ENCODE data around the gene NR1D2.
A peak's percentile ranks its signal among the peaks of the same experiment; 100 is the strongest.
"Not testable (repeated sequence)": the region's sequence is repeated elsewhere in the genome, so short reads cannot be mapped to it uniquely, and the experiment has no call there.

Gene NR1D2

DNA sequence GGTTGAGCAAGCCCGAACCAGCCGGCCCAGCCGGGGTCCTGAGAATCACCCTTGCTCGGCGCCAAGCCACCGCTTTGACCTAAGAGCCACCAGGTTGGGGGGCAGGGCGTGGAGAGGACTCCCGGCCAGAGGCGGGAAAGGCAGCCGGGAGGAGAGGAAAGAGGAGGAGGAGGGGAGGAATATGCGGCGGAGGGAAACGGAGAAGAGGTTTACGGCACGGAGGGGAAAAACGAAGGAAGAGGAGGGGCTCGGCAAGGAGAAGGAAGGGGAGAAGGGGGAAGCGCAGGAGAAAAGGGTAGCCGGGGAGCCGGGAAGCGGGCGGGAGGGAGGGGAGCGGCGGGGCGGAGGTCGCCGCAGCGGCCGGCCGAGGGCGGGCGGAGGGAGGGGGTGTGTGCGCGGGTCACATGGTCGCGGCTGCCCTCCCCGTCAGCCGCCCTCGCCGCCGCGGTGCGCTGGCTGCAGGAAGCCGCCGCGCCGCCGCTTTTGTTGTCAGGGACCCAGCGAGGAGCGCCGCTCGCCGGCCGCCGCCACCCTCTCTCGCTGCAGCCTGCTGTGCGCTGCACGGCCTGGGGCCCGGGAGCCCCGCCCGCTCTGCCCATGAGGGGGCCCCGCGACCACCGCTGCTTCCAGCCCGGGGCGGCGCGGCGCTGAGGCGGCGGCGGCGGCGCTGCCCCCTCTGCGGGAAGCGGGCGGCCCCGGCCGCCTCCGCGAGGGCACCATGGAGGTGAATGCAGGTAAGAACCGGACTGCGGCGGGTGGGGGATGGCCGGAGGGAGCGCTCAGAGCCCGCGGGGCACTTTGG, at the start of gene NR1D2:
Gene NR1D2, plus strand, starts transcription at position 426 of the 802 bp plus-strand sequence. Its CDS starts 293 bp downstream, at position 719.
- peak; percentile 54 for DNase-seq

DNA sequence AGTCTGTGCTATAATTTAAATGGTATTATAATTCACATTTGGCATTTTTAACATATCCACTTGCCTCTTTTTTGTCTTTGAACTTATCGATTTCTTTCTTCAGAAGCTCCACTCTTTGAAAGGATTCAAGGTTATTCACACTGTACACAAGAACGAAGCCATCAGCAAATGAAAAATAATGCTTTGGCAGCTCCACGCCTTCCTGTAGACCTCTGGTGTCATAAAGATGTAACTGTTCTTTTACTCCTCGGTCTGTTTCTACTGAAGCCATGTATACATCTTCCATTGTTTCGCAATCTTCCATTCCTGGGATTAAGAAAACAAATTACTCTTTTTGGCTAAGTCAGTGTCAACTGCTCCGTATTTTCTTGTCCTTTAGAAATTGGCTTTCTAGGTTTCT, 44.3 kb upstream of the NR1D2 start:
- no peak for DNase-seq

DNA sequence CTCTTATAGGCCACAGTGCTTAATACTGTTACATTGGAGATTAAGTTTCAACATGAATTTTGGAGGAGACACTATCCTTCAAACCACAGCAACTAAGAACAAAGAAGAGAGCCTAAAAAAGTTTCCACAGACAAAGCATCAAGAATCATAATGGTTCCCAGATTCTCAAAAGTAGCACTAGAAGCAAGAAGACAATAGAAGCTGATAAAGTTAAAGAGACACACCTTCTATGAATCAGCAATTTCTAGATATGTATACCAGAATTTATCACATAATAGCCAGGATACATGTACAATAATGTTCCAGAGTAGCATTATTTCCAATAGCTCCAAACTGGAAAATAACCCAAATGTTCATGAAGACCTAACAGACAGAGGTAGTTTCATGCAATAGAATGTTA, 40.5 kb upstream of the NR1D2 start:
- no peak for DNase-seq

DNA sequence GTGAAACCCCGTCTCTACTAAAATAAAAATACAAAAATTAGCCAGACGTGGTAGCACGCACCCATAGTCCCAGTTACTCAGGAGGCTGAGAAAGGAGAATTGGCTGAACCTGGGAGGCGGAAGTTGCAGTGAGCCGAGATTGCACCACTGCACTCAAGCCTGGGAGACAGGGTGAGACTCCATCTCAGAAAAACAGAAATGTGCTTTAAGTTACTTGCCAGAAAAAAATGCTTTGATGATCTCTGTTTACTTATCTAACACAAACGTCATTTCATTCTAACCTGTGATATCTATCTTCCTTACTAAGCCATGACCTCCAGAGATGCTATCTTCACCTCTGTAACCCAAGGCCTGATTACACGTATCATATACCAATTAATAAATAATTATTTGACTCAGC, 35.7 kb upstream of the NR1D2 start:
- no peak for DNase-seq

DNA sequence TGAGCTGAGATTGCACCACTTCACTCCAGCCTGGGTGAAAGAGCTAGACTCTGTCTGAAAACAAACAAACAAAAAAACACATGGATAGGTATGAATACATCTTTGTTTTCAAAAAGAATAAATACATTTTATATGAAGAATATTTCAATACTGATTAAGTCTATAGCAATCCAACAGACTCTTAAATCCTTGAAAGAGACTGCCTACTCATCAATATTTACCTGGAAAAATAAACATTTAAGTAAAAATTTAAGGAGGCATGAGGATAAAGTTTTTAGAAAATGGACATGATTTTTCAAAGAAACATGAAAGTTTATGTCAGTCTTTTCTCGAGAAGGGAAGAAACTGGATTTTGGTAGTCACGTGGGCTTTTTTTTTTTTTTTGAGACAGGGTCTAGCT, 33.7 kb upstream of the NR1D2 start:
- no peak for DNase-seq

DNA sequence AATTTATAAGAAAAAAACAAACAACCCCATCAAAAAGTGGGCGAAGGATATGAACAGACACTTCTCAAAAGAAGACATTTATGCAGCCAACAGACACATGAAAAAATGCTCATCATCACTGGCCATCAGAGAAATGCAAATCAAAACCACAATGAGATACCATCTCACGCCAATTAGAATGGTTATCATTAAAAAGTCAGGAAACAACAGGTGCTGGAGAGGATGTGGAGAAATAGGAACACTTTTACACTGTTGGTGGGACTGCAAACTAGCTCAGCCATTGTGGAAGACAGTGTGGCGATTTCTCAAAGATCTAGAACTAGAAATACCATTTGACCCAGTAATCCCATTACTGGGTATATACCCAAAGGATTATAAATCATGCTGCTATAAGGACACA, 32.8 kb upstream of the NR1D2 start:
- not testable (repeated sequence) for DNase-seq

DNA sequence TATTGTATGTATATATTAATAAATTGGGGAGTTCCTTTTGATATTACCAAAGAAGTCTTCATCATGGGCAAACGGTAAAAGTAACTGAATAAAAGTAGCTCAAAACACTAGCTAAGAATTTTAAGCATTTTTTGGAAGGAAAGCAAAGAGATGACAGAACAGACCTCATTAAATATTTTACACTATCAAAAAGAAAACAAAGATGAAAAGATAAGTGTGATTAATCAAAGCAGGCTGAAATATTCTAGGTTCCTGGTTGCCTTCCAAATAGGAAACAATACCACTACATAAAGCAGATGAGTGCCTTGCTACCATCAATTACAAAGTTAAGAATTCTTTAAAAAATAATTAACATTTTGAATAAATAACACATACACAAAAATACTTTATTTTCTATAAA, 31.9 kb upstream of the NR1D2 start:
- no peak for DNase-seq

DNA sequence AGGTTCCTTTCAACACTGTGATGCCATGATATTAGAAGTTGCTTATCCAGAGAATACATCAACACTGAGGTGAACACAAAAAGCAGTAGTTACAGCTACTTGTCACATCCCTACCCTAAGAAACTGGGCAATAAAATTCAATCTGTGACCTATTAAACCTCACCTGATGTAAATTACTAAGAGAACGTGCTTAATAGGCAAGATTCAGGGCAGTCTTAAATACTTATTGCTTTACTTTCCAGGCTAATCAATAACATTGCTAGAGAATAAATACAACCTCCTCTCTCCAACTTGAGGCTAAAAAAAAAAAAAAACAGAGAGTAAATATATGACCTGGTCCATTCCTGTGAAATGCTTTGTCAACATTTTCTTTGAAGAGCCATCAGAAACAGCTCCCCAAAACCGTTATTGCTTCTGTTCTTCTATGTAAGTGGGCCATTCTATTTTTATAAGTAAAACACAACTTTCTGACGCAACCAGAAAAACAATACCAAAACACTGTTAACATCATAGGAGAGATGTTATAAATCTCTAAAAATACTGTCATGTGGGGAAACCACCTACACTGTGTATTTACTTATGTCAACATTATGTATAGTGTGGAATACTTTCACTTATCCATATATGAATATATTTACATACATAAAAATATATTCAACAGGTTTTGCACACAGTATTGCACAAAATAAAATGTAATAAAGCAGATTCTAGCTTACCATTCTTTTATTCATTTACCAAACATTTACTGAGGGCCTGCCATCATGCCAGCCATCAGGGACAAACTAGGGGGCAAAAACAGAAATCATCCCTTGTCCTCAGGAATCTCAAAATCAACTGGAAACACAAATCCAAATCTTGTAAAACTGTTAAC, 31.0 kb upstream of the NR1D2 start:
- no peak for DNase-seq

DNA sequence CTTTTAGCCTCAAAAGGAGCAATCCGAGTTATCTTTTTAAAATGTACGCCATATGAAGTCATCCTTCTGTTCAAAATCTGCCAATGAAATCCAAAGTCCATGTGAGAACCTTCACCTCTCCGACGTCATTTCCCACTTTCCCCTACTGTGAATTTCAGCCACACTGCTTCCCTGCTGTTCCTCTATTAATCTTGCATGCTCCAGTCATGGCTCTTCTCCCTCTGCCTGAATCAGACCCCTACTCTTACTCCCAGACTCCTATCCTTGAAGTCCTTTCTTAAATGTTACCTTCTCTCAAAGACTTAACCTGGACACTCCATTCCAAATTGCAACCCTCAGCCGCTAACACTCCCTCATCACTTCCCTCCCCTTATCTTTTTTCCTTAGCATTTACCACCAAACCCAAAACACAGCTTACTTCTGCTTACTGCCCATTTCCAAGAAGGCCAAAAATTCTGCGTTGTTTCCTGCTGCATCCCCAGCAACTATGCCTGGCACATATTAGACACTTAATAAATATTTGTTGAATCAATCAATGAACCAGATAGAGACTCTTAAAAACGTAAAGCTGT, 29.5 kb upstream of the NR1D2 start:
- DNase-seq, result no peak

DNA sequence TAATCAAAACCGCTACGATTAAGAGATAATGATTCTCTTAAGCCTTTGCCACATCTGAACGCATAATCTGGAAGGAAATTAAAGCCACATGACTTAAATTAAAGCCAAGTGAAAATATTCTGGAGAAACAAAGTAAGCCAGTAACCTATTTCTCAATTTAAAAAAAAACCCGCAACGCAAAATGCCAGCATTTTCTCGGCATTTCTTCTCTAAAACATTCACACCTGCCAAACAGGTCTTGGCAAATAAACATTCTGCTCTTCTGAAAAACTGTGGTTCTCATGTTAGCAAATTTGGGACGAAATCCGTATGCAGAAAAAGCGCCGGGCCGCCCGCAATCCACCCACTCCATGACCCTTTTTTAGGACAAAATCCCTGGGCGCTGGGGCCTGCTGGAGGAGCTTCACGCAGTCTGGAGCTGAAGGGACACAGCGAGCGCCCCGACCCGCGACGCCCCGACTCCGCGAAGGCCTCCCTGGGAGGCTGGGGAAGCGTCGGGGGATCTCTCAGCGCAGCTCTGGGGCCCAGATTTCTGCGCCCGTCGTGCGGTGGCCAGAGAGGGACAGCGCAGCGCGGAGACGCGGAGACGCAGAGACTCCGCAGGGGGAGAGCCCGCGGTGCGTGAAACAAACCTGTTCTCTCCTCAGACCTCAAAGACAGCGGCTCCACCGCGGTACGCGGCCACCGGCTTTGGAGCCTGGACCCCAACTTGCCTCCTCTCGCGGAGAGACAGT, 28.8 kb upstream of the NR1D2 start:
- no peak for DNase-seq

DNA sequence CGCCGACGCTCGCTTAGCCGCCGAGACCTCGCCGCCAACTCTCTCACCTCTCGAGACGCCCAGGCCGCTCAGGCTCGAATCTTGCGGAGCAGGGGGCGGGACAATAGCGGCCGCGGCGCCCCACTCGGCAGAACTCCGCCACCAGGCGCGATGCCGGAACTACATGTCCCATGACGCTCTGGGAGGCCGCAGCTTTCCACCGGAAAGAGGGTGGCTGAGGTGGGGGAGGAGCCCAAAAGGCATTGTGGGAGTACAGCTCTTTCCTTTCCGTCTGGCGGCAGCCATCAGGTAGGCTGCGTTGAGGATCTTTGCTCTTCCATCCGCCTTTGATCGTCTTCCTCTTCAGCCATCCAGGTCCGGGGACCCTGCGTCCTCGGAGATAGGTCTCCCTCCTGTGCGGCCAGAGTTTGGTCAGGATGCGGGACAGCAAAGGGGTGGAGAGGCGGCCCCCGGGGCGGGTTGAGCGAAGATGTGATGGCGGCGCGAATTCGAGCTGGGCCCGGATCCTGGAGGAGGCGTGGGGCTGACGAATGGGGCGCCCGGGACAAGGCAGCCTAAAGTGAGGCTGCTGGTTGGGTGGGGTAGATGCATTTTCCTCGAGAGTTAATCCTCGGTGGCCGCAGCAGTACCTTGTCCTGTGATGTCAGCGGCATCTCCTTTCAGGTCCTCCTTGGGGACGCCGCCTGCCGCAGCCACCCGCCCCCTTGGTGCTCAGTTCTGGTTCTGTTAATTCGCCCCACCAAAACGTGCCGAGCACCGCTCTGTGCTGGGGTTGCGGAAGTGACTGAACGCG, 28.0 kb upstream of the NR1D2 start, which contains the start of the genes NKIRAS1 and RPL15:
Gene NKIRAS1, minus strand, starts transcription at position 105 of the 793 bp plus-strand sequence. CDS start 6,086 bp downstream, outside the sequence.
Gene RPL15, plus strand, starts transcription at position 247 of the 793 bp plus-strand sequence. CDS start 728 bp downstream, outside the sequence.
- DNase-seq, result peak; percentile 82

DNA sequence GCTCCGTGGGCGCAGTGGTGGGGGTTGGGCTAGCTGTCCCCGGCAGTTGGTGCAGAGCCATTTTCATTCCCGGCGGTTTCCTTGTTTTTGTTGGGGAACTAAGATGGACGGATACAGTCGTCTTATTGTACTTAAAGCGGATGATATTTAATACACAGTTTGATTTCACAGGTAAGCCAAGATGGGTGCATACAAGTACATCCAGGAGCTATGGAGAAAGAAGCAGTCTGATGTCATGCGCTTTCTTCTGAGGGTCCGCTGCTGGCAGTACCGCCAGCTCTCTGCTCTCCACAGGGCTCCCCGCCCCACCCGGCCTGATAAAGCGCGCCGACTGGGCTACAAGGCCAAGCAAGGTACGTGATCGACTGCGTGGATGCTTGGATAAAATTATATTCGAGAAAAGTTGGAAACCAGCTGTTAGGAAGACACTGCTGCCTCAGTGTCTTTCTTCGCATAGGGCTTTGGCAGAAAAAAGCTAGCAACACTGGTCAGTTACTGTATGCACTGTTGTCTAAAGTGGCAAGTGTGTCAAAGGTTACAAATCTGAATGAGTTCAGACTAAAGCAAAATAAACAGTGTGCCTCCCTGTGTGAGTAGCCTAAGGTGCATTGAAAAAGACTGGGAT, 27.3 kb upstream of the NR1D2 start:
- peak; percentile 23 for DNase-seq

DNA sequence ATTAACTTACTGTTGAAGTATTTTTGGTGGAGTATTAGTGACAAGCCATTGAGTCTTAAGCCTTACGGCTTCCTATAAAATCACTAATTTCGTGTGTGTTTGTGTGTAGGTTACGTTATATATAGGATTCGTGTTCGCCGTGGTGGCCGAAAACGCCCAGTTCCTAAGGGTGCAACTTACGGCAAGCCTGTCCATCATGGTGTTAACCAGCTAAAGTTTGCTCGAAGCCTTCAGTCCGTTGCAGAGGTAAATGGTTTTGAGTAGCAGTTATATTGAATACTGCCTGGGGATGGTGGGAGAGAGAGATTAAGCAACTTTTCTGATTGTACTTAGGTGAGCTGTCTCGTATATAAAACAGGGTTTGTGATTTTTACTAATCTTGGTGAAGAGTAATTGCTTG, 26.8 kb upstream of the NR1D2 start:
- DNase-seq, result not testable (repeated sequence)

DNA sequence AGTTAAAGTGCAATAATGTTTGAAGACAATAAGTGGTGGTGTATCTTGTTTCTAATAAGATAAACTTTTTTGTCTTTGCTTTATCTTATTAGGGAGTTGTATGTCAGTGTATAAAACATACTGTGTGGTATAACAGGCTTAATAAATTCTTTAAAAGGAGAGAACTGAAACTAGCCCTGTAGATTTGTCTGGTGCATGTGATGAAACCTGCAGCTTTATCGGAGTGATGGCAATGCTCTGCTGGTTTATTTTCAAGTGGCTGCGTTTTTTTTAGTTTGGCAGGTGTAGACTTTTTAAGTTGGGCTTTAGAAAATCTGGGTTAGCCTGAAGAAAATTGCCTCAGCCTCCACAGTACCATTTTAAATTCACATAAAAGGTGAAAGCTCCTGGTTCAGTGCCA, 25.5 kb upstream of the NR1D2 start:
- no peak for DNase-seq

DNA sequence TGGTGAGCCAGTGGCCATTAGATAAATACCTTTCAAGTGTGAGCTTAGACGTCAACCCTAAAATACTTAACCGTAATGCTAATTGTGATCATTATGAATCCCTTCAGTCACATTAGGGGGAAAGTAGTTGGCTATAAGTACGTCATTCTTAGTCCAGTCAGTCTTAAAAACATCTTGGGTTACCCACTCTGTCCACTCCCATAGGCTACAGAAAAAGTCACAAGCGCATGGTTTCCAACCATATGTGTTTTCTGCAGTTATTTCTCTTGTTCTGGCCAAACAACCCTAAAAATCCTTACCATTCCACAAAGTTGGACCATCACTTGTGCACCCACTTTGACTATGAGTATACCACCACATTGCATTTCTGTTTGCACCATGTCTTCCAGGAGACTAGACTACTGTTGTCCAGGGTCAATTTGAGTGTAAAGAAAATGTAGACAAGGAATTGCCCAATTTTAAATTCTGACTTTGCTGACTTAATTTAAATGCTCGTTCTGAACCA, 24.9 kb upstream of the NR1D2 start:
- no peak for DNase-seq

DNA sequence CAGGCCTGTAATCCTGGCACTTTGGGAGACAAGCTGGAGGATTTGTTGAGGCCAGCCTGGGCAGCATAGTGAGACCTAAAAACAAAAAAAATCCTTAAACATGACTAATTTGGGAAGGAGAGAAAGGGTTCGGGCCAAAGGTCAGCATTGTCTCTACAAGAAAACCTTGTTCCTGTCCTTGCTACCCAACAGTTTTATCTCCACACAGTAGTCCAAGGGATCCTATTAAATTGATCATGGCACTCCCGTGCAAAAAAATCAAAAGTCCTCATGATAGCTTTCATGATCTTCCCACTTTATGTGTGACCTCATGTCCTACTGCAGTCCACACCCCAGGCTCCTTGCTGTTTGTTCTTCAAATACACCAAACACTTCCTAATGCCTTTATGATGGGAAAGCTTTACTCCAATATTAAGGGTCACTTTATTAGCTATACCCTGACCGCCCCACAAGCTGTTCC, 24.0 kb upstream of the NR1D2 start:
- DNase-seq, result no peak

DNA sequence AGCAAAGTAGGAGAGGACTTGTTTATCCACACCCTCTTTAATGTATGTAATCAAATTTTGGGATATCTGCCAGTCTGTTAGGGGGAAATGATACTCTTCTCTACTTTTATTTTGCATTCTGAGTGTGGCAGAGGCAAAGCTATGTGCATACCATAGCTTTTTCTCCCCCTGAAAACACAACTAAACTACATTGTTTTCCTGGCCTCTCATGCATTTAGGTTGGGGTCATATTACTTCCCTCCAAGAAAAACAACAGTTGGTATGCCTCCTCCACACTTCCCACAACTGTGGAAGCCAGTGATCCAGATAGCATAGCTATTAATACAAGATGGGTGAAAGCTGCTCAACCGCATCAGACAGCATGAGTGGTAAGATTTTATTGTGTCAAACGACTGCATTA, 21.3 kb upstream of the NR1D2 start:
- DNase-seq, result no peak

DNA sequence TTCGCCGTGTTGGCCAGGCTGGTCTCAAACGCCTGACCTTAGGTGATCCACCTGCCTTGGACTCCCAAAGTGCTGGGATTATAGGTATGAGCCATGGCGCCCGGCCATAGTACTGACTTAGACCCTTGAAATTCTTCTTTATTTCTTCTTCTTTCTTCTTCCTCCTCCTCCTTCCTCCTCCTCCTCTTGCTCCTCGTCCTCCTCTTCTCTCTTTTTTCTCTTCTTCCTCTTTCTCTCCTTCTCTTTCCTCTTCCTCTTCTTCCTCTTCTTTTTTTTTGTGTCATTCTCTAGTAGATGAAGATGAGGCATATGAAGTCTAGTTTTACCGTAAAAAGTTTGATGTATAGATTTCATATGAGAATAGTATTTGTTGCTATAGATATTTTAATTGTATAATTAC, 18.8 kb upstream of the NR1D2 start:
- no peak for DNase-seq

DNA sequence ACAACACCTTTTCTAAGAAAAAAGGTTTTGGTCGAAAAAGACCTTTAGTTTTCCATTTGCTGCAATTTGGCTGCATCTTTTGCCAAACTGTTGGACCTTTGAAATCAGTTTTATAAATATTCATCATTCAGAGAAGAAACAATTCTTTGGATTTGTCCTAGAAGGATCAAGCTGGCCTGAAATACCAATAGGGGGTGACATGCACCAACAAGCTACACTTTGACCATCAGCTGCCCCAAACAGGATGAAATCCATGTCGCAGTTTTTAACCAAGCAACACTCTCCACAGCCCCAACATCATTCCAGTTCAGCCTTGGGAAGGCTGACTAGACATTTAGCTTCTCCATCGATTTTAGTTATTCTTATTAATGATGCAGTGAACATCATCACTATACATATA, 18.4 kb upstream of the NR1D2 start:
- DNase-seq, result no peak

DNA sequence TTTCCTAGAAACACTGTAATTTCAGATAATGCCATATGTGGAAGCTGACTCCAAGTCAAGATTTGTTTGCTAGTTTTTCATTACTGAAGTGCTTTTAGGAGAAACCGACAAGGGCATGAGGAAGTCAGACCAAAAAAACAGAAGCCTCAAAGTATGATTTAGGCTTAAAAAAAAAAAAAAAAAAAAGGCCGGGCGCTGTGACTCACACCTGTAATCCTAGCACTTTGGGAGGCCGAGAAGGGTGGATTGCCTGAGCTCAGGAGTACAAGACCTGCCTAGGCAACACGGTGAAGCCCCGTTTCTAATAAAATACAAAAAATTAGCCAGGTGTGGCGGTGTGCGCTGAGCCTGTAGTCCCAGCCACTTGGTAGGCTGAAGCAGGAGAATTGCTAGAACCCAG, 16.6 kb upstream of the NR1D2 start:
- no peak for DNase-seq

DNA sequence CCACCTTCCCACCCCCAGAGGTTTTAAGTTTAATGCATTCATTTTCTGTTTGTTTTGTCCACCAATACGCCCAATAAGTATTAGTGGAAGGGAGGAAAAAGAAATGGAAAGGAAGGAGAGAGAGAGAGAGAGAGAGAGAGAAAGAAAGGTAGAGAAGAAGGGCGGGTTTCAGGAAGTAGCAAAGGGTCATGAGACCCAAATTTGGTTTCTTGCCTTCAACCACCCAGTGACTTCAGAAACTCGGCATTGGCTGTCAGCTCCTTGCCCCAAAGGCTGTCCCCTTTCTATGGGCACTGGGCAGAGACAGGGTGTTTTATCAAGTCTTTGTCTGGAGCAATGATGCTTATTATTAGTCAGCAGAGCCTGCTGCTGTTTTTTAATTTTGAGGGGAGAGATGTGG, 13.5 kb upstream of the NR1D2 start:
- DNase-seq, result no peak

Data from COR-L47 (cell line).